Globus pallidus (tissue), 1 donor: ENCODE data around the gene UBE2E2.

ENCODE experiments used
- DNase-seq: peaks from one replicate; pipeline ENCODE4 v3.0.0-alpha.2; 2015; ENCODE audit warnings: low spot score

The UBE2E2 gene

DNA sequence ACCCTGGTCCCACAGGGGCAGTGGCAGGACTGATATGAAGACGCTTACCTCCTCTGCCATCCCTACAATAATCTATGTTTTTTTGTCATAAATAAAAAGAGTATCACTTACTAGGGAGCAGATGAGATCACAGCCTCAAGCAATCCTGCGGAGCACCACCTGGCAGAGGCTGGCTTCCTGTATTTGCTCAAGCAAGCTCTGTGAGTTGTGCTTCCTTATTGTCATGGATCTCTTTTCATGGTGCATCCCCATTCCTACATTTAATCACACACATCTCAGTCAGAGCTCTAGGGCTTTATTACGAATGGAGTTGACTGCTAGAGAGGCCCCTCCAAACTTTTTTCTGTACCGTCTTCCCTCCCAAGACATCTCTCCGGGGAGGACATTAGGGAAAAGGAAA lies 186.0 kb downstream of the UBE2E2 start:
- DNase-seq, result no peak

- no peak for DNase-seq
Measured at GRCh38 chr3:23389686-23390085, 186.6 kb downstream of the UBE2E2 start.

DNA sequence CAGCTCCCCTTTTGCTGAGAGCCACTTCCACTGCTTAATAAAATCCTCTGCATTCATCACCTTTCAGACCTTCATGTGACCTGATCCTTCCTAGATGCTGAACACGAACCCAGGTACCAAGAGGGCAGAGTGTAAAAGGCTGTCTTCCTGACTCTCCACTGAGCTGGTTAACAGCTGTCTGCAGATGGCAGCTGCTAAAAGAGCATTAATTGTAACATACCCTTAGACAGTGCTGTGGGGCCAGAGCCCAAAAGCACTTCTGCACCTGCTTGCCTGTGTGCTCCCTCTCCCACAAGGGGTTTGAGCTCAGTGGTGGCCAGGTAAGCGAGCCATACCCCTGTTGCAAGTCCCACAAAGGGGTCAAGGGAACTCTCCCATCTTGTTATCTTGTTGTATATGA lies 187.3 kb downstream of the UBE2E2 start:
- DNase-seq, result no peak

DNA sequence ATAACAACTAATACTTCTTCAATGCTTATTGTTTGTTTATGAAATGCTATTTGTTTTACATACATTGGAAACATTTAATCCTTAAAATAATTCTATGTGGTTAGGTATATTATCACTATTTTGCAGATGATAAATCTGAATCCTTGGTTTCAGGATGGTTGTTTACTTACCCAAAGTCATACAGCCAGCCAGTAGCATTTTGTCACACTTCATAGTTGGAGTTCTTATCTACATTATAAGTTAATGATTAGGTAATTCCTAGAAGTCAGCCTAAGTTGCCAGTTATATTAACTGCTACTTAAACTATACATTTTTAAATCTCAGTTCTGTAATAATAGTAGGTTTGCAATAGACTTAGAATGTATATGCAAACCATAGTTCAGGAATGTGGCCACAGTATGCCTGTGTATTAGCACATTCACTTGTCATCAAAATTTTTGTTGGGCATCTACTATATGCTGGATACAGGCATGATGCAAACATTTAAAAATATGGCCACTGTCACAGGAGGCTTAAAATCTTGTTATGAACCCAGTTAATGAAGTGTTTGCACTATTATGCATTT lies 187.9 kb downstream of the UBE2E2 start:
- DNase-seq, result no peak

- DNase-seq, result no peak
Measured at GRCh38 chr3:23395115-23395514, 192.0 kb downstream of the UBE2E2 start.

GRCh38 chr3:23396746-23397145 lies 193.6 kb downstream of the UBE2E2 start:
- DNase-seq, result no peak

GRCh38 chr3:23399221-23399620 lies 196.1 kb downstream of the UBE2E2 start:
- DNase-seq, result no peak

DNA sequence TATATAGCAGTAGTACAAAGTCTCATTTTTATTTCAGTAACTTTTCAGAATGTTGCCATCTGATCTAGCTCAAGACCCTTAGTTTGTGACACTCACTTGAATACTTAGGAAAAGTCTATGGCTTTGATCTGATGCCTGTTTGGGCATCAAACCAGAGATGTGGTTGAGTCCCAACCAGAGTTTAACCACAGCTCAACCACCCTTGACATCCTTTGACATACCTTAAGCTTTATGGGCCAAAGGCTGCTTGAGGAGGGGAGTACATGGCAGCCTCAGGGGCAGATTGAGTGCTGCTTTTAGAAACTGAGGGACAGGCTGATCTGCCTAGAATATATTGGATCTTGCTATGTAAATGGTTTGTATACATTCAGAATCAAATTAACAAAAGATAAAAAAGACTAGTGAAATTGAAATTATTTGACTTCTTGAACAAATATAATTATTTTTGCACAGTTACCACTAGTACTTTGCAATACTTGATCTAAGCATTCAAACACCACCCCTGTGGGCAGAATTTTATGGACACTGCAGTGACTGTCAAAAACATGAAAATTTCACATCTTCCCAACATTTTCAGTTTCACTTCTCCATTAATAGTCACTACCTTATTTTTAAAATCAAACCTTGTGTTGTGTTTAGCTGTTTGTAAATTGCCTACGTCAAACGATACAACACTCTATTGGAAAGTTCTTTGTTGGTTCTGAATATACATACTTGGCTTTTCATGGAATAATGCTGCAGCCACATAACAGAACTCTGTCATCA lies 199.8 kb downstream of the UBE2E2 start:
- no peak for DNase-seq

DNA sequence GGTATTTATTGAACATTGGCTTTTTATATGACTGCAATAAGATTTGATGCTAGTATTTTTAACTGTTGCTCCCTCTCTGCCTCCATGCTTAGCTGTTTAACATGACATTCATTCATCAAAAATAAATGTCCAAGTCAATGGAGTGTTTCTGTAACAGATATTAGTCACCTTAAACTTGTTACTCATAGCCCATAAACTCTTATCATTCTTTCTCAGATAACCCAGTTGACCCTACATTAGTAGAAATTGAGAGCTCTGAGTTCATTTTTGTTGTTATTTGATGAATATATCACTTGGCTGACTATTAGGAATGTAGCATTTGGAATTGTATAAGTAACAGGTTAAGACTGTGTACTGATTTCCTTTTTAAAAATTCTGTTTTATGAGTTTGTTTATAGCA lies 201.1 kb downstream of the UBE2E2 start:
- no peak for DNase-seq

DNA sequence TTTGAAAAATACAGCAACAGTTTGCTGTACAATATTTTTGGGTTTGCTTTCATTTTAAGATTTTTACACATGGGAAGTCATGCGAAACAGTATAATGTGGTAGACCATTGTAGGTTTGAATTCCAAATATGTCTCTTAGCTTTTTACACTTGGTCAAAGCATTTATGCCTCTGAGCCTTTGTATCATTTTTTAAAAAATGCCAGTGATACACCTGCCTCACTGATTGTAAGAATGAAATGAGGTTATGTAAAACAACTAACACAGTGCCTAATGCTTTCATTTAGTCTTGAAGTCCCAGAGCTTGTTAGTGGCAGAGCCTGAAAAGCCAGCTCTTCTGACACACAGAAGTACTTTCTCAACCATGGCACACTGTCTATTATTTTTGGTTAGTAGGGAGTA lies 202.0 kb downstream of the UBE2E2 start:
- no peak for DNase-seq

DNA sequence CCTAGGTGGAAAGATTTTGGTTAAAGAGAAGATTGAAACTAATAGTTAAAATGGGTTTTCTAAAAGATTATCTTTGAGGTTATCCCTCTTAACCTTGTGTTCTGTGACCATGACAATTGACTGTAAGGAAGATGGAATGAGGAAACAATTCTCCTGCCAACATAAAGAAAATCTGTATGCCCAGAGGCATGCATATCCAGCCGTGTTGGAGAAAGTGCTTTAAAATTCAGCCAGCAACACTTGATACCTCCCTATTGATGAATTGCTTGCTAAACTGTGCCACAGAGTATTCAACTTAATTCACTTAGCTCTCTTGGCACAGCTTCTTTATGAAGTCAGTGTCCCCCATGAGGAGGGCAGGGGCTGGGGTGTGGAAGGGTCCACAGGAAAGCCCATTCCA lies 203.5 kb downstream of the UBE2E2 start:
- no peak for DNase-seq

DNA sequence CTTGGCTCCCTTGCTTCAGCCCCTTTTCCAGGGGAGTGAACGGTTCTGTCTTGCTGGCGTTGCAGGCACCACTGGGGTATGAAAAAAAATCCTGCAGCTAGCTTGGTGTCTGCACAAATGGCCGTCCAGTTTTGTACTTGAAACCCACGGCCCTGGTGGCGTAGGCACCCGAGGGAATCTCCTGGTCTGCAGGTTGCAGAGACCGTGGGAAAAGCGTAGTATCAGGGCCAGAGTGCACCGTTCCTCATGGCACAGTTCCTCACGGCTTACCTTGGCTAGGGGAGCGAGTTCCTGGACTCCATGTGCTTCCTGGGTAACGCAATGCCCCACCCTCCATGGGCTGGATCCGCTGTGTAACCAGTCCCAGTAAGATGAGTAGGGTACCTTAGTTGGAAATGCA lies 214.9 kb downstream of the UBE2E2 start:
- DNase-seq, result no peak

- DNase-seq, result no peak
Measured at GRCh38 chr3:23421811-23422516, 218.8 kb downstream of the UBE2E2 start.

GRCh38 chr3:23422517-23422851 lies 219.4 kb downstream of the UBE2E2 start:
- DNase-seq, result no peak

DNA sequence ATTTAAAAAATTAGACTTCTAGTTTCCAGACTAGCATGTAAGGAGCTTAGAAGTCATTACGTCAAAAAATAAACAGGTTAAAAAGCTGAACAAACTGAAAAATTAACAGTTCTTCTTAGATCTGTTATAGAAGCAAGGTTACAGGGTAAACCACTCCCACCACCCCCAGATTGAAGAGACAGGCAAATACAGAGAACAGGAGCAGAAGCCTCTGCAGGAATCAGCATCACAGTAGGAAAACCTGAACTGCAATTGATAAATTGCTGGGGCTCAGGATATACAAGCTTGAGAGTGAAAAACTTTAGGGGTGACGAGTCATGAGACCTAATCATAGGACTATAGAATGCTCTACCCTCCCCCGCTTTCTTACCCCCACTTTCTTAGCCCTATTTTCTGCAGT lies 222.3 kb downstream of the UBE2E2 start:
- no peak for DNase-seq

DNA sequence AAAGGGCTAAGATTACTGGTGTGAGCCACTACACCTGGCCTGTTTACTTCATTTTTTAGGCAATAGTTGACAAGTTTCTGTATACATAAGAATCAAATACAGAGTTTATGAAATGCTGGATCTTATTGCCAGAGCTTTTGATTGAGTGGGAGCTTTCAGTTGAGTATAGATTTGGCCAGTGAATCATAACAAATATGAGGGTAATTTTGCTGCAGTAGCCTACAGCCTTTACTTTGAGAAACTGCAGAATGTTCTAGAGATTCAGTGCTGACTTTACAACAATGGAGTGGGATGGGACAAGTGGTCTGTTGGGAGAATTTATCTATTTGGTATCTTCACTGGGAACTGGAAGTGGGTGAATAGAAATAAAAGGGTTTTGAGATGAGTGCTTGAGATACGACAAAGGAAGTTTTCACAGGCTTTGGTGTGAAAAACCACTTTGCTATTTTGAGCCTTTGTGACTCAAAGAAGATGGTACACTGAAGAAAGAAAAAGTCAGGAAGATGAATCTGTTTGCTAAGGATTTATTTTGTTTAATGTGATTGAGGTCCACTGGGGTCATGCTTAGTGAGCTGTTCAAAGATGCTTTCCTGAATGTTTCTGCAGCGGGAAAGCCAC lies 227.8 kb downstream of the UBE2E2 start:
- DNase-seq, result no peak

GRCh38 chr3:23431764-23432163 lies 228.6 kb downstream of the UBE2E2 start:
- no peak for DNase-seq

GRCh38 chr3:23435318-23435717 lies 232.2 kb downstream of the UBE2E2 start:
- no peak for DNase-seq

GRCh38 chr3:23435904-23436303 lies 232.8 kb downstream of the UBE2E2 start:
- DNase-seq, result no peak

DNA sequence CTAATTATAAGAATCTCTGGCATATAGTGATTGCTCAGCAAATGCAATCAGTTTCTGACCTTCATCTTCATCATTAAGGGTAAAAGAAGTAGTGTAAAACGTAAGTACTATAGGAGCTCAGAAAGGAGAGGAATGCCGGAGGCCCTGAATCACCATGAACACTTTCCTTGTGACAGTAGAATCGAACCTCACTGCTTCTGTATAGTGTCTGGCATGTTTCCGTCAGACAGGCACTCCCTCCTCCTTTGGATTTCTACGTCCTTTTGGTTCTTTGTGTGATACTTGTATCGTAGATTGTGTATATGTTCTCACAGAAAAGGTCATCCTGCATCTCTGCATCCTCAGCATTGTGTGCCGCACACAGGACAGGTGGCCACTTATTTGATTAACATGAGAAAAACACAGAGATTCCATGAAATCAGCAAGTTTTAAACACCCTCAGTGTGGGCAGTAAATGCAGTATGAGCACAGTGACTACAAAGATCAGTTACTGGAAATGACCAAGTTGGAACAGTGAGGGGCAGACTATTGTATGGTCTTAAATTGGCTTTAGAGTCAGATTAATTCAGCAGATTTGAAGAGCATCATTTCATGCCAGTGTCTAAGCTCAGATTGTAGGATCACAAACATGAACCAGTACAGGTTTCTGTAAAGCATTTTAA lies 234.5 kb downstream of the UBE2E2 start:
- DNase-seq, result no peak

- DNase-seq, result no peak
Measured at GRCh38 chr3:23438657-23439056, 235.5 kb downstream of the UBE2E2 start.

DNA sequence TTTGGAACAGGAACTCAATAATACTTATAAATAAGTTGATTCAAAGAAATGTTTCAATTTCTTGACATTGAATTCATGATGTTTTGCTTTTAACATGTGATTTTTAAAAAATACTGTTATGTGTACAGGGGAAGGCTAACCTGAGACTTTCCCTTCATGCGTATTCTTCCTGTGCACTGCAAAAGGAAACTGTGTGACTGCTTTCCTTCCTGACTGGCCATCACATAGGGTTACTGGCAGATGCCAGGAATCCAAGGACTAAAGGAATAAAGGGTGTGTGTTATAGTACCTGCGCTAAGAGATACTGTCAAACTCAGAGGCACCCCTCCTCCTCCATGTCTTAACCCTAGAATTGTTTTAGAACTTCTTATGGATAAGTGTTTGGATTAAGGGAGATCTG lies 236.0 kb downstream of the UBE2E2 start:
- DNase-seq, result no peak
